ENCODE measurements around the gene ILRUN. TPM values are rescaled to one million over a fixed set of nuclear protein-coding genes. Genes with fewer than 3 reads are reported as not detected.

ILRUN gene
- total and polyA plus RNA-seq, 12 donors: 18.2 to 84.1 (median 67.5) TPM

GRCh38 chr6:34667481-34668238 lies 28.9 kb downstream of the ILRUN start:
- Histone ChIP-seq H3K27ac (no peak overlapping the region), H3K9me3 (replicated peaks in 1 of 3) (no peaks in the 10 kb centered on the region), H3K27me3 (no peaks in the 10 kb centered on the region), H3K36me3 (replicated peaks in 1 of 2) (no peaks in the 10 kb centered on the region), H3K4me3 (no peak overlapping the region), H3K4me1 (replicated peaks in 1 of 2) (peaks cover 23 to 34% of the 10 kb centered on the region in 2 donors)
- intact Hi-C loops (cut with DNase I): no loop called here
- 79 to 86% (median 84%) methylated on average over 4 of the region's 4 CpGs for WGBS, 4 donors
- no peak for DNase-seq
- no peak for TF ChIP-seq POLR2A (IDR thresholded peaks at IDR 0.05)

- Histone ChIP-seq H3K4me3 (no peak overlapping the region), H3K9me3 (replicated peaks in 1 of 3) (no peaks in the 10 kb centered on the region), H3K27ac (peak overlapping the region in 4 of 5 donors; percentile 7 to 69 (median 54)), H3K27me3 (no peaks in the 10 kb centered on the region), H3K4me1 (replicated peaks in 1 of 2) (peaks cover 18 to 23% of the 10 kb centered on the region in 2 donors), H3K36me3 (replicated peaks in 1 of 2) (no peaks in the 10 kb centered on the region)
- intact Hi-C loops (cut with DNase I): no loop called here
- WGBS, 4 donors: 84 to 93% (median 89%) methylated on average over 4 of the region's 4 CpGs
- TF ChIP-seq POLR2A (IDR thresholded peaks at IDR 0.05) (no peak), CTCF (IDR thresholded peaks at IDR 0.05) (no peak)
- no peak for DNase-seq
These were observed 31.5 kb downstream of the ILRUN start for GRCh38 chr6:34665019-34665418.

- intact Hi-C loops (cut with DNase I): no loop called here
- Histone ChIP-seq H3K36me3 (replicated peaks in 1 of 2) (no peaks in the 10 kb centered on the region), H3K4me3 (no peak overlapping the region), H3K4me1 (replicated peaks in 1 of 2) (peaks cover 18 to 23% of the 10 kb centered on the region in 2 donors), H3K9me3 (replicated peaks in 1 of 3) (no peaks in the 10 kb centered on the region), H3K27ac (peak overlapping the region in 4 of 5 donors; percentile 7 to 69 (median 54)), H3K27me3 (no peaks in the 10 kb centered on the region)
- 38 to 41% (median 41%) methylated on average over 4 of the region's 4 CpGs for WGBS, 4 donors
- no peak for DNase-seq
- TF ChIP-seq POLR2A (IDR thresholded peaks at IDR 0.05) (no peak), CTCF (IDR thresholded peaks at IDR 0.05) (no peak)
These were observed 32.2 kb downstream of the ILRUN start for GRCh38 chr6:34664256-34664971.

- TF ChIP-seq CTCF (IDR thresholded peaks at IDR 0.05): no peak
- no peak for TF ChIP-seq POLR2A (IDR thresholded peaks at IDR 0.05)
- Histone ChIP-seq H3K27ac (peak overlapping the region in 3 of 5 donors; percentile 7 to 69 (median 66)), H3K9me3 (replicated peaks in 1 of 3) (no peaks in the 10 kb centered on the region), H3K4me3 (no peak overlapping the region), H3K27me3 (no peaks in the 10 kb centered on the region), H3K4me1 (replicated peaks in 1 of 2) (peaks cover 20 to 23% of the 10 kb centered on the region in 2 donors), H3K36me3 (replicated peaks in 1 of 2) (no peaks in the 10 kb centered on the region)
- WGBS, 4 donors: 68 to 74% (median 72%) methylated on average over 5 of the region's 5 CpGs
- intact Hi-C loops (cut with DNase I): no loop called here
- DNase-seq: no peak
These were observed 32.7 kb downstream of the ILRUN start for GRCh38 chr6:34663831-34664255.

Data from adrenal gland (tissue), 12 donors.